ENCODE measurements around the gene TIGAR. TPM values are rescaled to one million over a fixed set of nuclear protein-coding genes. Genes with fewer than 3 reads are reported as not detected.

TIGAR gene
- total and polyA plus RNA-seq, 4 donors, result 2.9 to 10.5 (median 5.9) TPM

DNA sequence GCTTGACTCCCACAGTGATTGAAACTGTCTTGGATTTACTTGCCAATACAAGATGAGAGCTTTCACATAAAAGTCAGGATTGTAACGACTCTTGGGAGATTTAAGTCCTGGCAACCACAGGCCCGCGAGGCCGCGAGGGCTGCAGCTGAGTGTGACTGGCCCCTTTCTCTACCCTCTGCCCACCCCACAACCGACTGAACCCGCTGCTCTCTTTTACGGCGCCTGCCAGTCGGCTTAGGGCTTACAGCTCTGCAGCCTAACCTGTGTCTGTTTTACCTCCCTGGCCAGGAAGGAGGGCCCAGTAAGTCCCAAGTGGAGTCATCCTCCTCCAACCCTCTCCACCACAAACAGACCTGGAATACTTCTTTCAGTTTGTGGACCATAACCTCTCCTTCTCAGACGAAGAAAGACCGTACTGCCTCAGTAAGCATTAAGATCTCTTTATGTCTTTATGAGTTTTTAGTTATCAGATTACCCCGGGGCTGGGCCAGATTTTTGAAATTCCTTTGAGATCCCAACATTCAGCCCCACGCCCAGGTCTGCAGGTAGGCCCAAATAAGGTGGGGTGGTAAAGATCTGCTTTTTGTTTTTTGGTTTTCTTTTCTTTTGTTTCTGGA lies 12.6 kb upstream of the TIGAR start:
- H3K27me3 ChIP-seq (ENCODE audit: control insufficient read depth in 1 of 2, insufficient read depth in 2 of 2, low read length in 1 of 2), result no peaks in the 10 kb centered on the region
- WGBS, 2 donors, result 85 to 88% methylated on average over 14 of the region's 14 CpGs
- no peak for ATAC-seq (ENCODE audit: low FRiP score)
- H3K9me3 ChIP-seq (ENCODE audit: control insufficient read depth, low read length), result no peaks in the 10 kb centered on the region
- intact Hi-C loops (cut with DNase I), result loop anchor here (5.0 to 10.0 kb wide), 2 partner anchors 219 to 226 kb away; partner anchors contain the start of gene RAD51AP1 (in 1 of the 2)
- H3K4me1 ChIP-seq (ENCODE audit: control insufficient read depth in 1 of 2, insufficient read depth in 2 of 2, low read length in 2 of 2), result no peaks in the 10 kb centered on the region
- H3K27ac ChIP-seq (ENCODE audit: low read depth in 1 of 2, low read length in 2 of 2), result no peak overlapping the region
- DNase-seq, result no peak
- peaks cover 3% of the 10 kb centered on the region in 2 donors for H3K36me3 ChIP-seq (ENCODE audit: control insufficient read depth in 1 of 2, insufficient read depth in 2 of 2, low read length in 1 of 2)
- H3K4me3 ChIP-seq (ENCODE audit: low read length in 2 of 2), result no peak overlapping the region

GRCh38 chr12:4311776-4312175 lies 9.2 kb upstream of the TIGAR start:
- WGBS, 2 donors, result 94 to 98% methylated on average over 5 of the region's 5 CpGs
- Histone ChIP-seq H3K36me3 (ENCODE audit: control insufficient read depth in 1 of 2, insufficient read depth in 2 of 2, low read length in 1 of 2) (no peaks in the 10 kb centered on the region), H3K9me3 (ENCODE audit: control insufficient read depth, low read length) (no peaks in the 10 kb centered on the region), H3K27ac (ENCODE audit: low read depth in 1 of 2, low read length in 2 of 2) (no peak overlapping the region), H3K27me3 (ENCODE audit: control insufficient read depth in 1 of 2, insufficient read depth in 2 of 2, low read length in 1 of 2) (no peaks in the 10 kb centered on the region), H3K4me3 (ENCODE audit: low read length in 2 of 2) (no peak overlapping the region), H3K4me1 (ENCODE audit: control insufficient read depth in 1 of 2, insufficient read depth in 2 of 2, low read length in 2 of 2) (no peaks in the 10 kb centered on the region)
- DNase-seq (no peak), ATAC-seq (ENCODE audit: low FRiP score) (no peak)
- intact Hi-C loops (cut with DNase I), result no loop called here

- DNase-seq (no peak), ATAC-seq (ENCODE audit: low FRiP score) (no peak)
- no peak overlapping the region for H3K27ac ChIP-seq (ENCODE audit: low read depth in 1 of 2, low read length in 2 of 2)
- no peaks in the 10 kb centered on the region for H3K36me3 ChIP-seq (ENCODE audit: control insufficient read depth in 1 of 2, insufficient read depth in 2 of 2, low read length in 1 of 2)
- 78 to 84% methylated on average over 2 of the region's 2 CpGs for WGBS, 2 donors
- no peaks in the 10 kb centered on the region for H3K4me1 ChIP-seq (ENCODE audit: control insufficient read depth in 1 of 2, insufficient read depth in 2 of 2, low read length in 2 of 2)
- no peaks in the 10 kb centered on the region for H3K9me3 ChIP-seq (ENCODE audit: control insufficient read depth, low read length)
- H3K27me3 ChIP-seq (ENCODE audit: control insufficient read depth in 1 of 2, insufficient read depth in 2 of 2, low read length in 1 of 2), result no peaks in the 10 kb centered on the region
- H3K4me3 ChIP-seq (ENCODE audit: low read length in 2 of 2), result no peak overlapping the region
- intact Hi-C loops (cut with DNase I), result no loop called here
Measured at GRCh38 chr12:4312251-4312650, 8.8 kb upstream of the TIGAR start.

GRCh38 chr12:4320497-4320852 lies 538 bp upstream of the TIGAR start:
- Histone ChIP-seq H3K27me3 (ENCODE audit: control insufficient read depth in 1 of 2, insufficient read depth in 2 of 2, low read length in 1 of 2) (no peaks in the 10 kb centered on the region), H3K9me3 (ENCODE audit: control insufficient read depth, low read length) (no peaks in the 10 kb centered on the region), H3K4me1 (ENCODE audit: control insufficient read depth in 1 of 2, insufficient read depth in 2 of 2, low read length in 2 of 2) (no peaks in the 10 kb centered on the region), H3K4me3 (ENCODE audit: low read length in 2 of 2) (peak overlapping the region; percentile 44 to 78), H3K27ac (ENCODE audit: low read depth in 1 of 2, low read length in 2 of 2) (peak overlapping the region; percentile 81 to 88), H3K36me3 (ENCODE audit: control insufficient read depth in 1 of 2, insufficient read depth in 2 of 2, low read length in 1 of 2) (no peaks in the 10 kb centered on the region)
- intact Hi-C loops (cut with DNase I), result no loop called here
- WGBS, 2 donors, result 0% methylated on average over 13 of the region's 13 CpGs
- peak in 1 of 2 donors; percentile 53 for DNase-seq
- ATAC-seq (ENCODE audit: low FRiP score), result peak; percentile 49

GRCh38 chr12:4322726-4323125 lies 1.7 kb downstream of the TIGAR start:
- ATAC-seq (ENCODE audit: low FRiP score) (no peak), DNase-seq (no peak)
- H3K27me3 ChIP-seq (ENCODE audit: control insufficient read depth in 1 of 2, insufficient read depth in 2 of 2, low read length in 1 of 2), result no peaks in the 10 kb centered on the region
- no peak overlapping the region for H3K27ac ChIP-seq (ENCODE audit: low read depth in 1 of 2, low read length in 2 of 2)
- no peak overlapping the region for H3K4me3 ChIP-seq (ENCODE audit: low read length in 2 of 2)
- H3K4me1 ChIP-seq (ENCODE audit: control insufficient read depth in 1 of 2, insufficient read depth in 2 of 2, low read length in 2 of 2), result peaks cover 0 to 2% of the 10 kb centered on the region in 2 donors
- H3K36me3 ChIP-seq (ENCODE audit: control insufficient read depth in 1 of 2, insufficient read depth in 2 of 2, low read length in 1 of 2), result no peaks in the 10 kb centered on the region
- intact Hi-C loops (cut with DNase I), result no loop called here
- H3K9me3 ChIP-seq (ENCODE audit: control insufficient read depth, low read length), result no peaks in the 10 kb centered on the region
- 83% methylated on average over 5 of the region's 5 CpGs for WGBS, 2 donors

DNA sequence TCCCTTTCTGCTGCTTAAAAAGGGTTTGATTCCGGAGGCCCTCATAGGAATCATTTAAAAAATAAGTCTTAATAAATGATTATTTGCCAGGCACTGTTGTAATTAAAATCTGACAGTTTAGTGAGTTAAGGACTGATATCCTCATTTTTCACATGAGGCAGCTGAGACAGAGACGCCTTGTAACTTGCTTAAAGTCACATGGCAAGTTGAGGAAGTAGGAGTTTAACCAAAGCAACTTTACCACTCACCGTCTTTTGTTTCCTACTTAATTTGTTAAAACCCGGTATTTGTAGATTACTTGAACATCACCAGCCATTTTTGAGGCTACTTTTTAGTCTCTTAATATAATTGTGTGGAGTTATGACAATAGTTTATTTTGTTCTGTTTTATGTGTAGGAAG lies 2.4 kb downstream of the TIGAR start:
- no peak overlapping the region for H3K4me3 ChIP-seq (ENCODE audit: low read length in 2 of 2)
- no peak overlapping the region for H3K27ac ChIP-seq (ENCODE audit: low read depth in 1 of 2, low read length in 2 of 2)
- H3K9me3 ChIP-seq (ENCODE audit: control insufficient read depth, low read length), result no peaks in the 10 kb centered on the region
- H3K4me1 ChIP-seq (ENCODE audit: control insufficient read depth in 1 of 2, insufficient read depth in 2 of 2, low read length in 2 of 2), result peaks cover 0 to 2% of the 10 kb centered on the region in 2 donors
- ATAC-seq (ENCODE audit: low FRiP score) (no peak), DNase-seq (no peak)
- WGBS, 2 donors, result 90% methylated on average over 4 of the region's 4 CpGs
- intact Hi-C loops (cut with DNase I), result no loop called here
- no peaks in the 10 kb centered on the region for H3K36me3 ChIP-seq (ENCODE audit: control insufficient read depth in 1 of 2, insufficient read depth in 2 of 2, low read length in 1 of 2)
- H3K27me3 ChIP-seq (ENCODE audit: control insufficient read depth in 1 of 2, insufficient read depth in 2 of 2, low read length in 1 of 2), result no peaks in the 10 kb centered on the region

- intact Hi-C loops (cut with DNase I), result no loop called here
- Histone ChIP-seq H3K4me3 (ENCODE audit: low read length in 2 of 2) (no peak overlapping the region), H3K27me3 (ENCODE audit: control insufficient read depth in 1 of 2, insufficient read depth in 2 of 2, low read length in 1 of 2) (no peaks in the 10 kb centered on the region), H3K9me3 (ENCODE audit: control insufficient read depth, low read length) (no peaks in the 10 kb centered on the region), H3K27ac (ENCODE audit: low read depth in 1 of 2, low read length in 2 of 2) (no peak overlapping the region), H3K36me3 (ENCODE audit: control insufficient read depth in 1 of 2, insufficient read depth in 2 of 2, low read length in 1 of 2) (no peaks in the 10 kb centered on the region), H3K4me1 (ENCODE audit: control insufficient read depth in 1 of 2, insufficient read depth in 2 of 2, low read length in 2 of 2) (peaks cover 0 to 2% of the 10 kb centered on the region in 2 donors)
- 97 to 98% methylated on average over 28 of the region's 28 CpGs for WGBS, 2 donors
- ATAC-seq (ENCODE audit: low FRiP score) (no peak), DNase-seq (no peak)
Measured at GRCh38 chr12:4324366-4324765, 3.4 kb downstream of the TIGAR start.

DNA sequence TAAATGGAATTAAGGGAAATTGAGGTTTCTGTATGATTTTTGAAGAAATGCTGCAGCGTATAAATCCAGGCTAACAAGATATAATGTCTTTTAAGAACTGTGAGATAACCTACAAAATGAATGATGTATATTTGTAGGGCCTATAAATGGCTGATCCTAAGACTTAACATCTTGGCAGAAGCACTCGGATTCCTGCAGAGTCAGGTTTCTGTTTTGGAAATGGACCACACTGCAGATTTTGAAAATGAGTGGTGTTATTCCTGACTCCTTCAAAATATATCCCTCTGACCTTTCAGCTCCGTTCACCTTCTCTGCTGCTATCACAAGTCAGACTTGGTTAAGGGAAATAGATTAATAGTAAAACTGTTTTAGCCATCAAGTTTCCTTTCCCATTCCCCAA lies 5.0 kb downstream of the TIGAR start:
- intact Hi-C loops (cut with DNase I), result no loop called here
- ATAC-seq (ENCODE audit: low FRiP score), result no peak
- Histone ChIP-seq H3K27ac (ENCODE audit: low read depth in 1 of 2, low read length in 2 of 2) (no peak overlapping the region), H3K36me3 (ENCODE audit: control insufficient read depth in 1 of 2, insufficient read depth in 2 of 2, low read length in 1 of 2) (no peaks in the 10 kb centered on the region), H3K4me1 (ENCODE audit: control insufficient read depth in 1 of 2, insufficient read depth in 2 of 2, low read length in 2 of 2) (peaks cover 0 to 2% of the 10 kb centered on the region in 2 donors), H3K9me3 (ENCODE audit: control insufficient read depth, low read length) (no peaks in the 10 kb centered on the region), H3K27me3 (ENCODE audit: control insufficient read depth in 1 of 2, insufficient read depth in 2 of 2, low read length in 1 of 2) (no peaks in the 10 kb centered on the region), H3K4me3 (ENCODE audit: low read length in 2 of 2) (no peak overlapping the region)
- WGBS, 2 donors, result 36 to 43% methylated on average over 3 of the region's 3 CpGs
- DNase-seq, result no peak

GRCh38 chr12:4327293-4327692 lies 6.3 kb downstream of the TIGAR start:
- WGBS, 2 donors, result 98 to 100% methylated on average over 2 of the region's 2 CpGs
- no peaks in the 10 kb centered on the region for H3K27me3 ChIP-seq (ENCODE audit: control insufficient read depth in 1 of 2, insufficient read depth in 2 of 2, low read length in 1 of 2)
- DNase-seq (no peak), ATAC-seq (ENCODE audit: low FRiP score) (no peak)
- peaks cover 0 to 2% of the 10 kb centered on the region in 2 donors for H3K4me1 ChIP-seq (ENCODE audit: control insufficient read depth in 1 of 2, insufficient read depth in 2 of 2, low read length in 2 of 2)
- H3K9me3 ChIP-seq (ENCODE audit: control insufficient read depth, low read length), result no peaks in the 10 kb centered on the region
- H3K27ac ChIP-seq (ENCODE audit: low read depth in 1 of 2, low read length in 2 of 2), result no peak overlapping the region
- intact Hi-C loops (cut with DNase I), result no loop called here
- H3K4me3 ChIP-seq (ENCODE audit: low read length in 2 of 2), result no peak overlapping the region
- no peaks in the 10 kb centered on the region for H3K36me3 ChIP-seq (ENCODE audit: control insufficient read depth in 1 of 2, insufficient read depth in 2 of 2, low read length in 1 of 2)
